Measurements from ENCODE around the gene DLGAP4.

DNA sequence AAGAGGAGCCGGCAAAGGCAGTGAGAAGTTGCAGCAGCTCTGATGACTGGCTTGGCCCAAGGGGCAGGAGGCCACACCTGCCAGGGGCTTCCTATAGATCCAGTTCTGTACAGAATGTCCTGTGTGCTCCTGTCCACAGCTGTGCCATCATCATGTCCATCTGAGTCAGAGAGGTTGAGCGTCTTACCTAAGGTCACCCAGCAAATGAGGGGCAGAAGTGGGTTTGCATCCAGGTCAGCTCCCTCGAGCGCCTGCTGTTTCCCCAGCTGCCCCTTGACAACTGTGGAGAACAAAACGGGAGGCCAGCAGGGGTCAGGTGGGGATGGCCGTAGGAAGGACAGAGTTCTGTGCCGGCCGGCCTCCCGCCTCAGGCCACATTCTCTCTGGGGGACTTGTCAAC is 47.6 kb downstream of the DLGAP4 start:
- no peak for TF ChIP-seq CTCF (IDR thresholded peaks at IDR 0.05 in 4 of 5, conservative IDR thresholded peaks at IDR 0.05 in 1 of 5)
- no peak for TF ChIP-seq POLR2A (IDR thresholded peaks at IDR 0.05)

All from gastrocnemius medialis (tissue), 4 donors.